ENCODE measurements around the gene SQSTM1.

The SQSTM1 gene

DNA sequence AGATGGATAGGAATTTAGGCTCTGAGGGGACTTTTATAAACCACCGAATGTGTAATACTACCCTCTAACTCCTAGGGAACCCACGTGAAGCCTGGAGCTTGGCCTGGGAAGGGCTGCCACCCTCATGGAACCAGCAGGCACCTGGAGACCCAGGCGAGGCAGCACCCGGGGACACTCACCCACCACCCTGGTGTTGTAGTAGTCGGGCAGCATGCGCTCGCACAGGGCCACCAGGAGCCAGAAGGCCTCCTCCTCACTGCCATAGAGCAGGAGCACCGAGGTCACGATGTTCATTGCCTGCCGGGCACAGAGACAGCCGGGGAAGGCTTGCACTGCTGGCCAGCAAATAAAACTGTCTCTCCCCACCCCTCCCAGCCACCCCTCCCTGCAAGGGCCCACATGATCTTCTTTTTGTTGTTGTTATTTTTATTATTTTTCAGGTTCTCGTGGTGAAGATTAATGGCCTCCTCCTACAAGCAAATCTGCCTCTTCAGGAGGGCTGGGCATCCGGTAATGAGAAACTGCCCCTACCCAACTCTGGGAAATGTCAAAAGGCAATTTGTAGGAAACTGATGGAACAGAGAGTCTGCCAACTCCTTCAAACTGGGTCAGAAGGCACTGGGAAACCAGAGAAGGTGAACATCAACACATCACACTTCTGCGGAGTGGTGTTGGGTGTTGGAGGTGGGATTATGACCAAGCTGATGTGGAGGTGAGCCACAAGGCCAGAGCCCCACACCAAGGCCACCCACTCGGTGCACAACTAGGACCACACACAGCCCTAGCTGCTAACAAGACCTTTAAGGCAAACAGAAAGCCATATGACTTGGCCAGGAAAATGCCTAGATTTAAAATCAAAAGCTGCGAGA, 55.3 kb downstream of the SQSTM1 start:
- no peak for DNase-seq

GRCh38 chr5:179876610-179876952, 55.9 kb downstream of the SQSTM1 start:
- no peak for DNase-seq

GRCh38 chr5:179878222-179879002, 57.7 kb downstream of the SQSTM1 start:
- DNase-seq, result no peak

DNA sequence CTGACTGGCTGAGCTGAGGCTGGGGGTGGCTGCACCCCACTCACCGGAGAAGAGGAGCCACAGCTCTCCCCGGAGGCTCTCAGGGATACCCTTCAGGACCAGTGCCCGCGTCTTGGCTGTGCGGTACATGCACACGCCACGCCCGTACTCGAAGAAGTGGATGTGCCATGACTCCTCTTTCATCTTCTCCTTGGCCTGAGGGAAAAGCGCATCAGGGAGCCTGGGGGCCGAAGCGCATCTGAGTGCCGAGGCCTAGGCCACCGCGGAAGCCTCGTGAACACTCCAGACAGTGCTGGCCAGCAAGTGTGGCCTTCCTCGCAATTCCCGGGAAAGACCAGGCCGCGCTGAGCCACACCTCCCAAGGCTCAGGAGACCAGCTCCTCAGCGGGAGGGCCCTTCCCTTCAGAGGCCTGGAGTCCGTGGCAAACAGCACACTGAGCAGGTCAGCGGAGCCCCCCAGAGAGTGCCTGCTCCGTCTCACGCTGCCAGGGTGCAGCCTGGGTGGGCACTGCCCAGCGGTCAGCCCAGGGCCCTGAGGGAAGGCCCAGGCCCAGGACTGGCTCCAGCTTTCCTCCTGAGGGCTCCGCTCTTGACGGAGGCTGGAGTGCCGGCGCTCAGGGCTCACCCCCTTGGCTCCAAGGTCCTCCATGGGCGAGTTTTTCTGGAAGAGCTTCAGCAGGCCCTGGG, 58.4 kb downstream of the SQSTM1 start:
- no peak for DNase-seq

- no peak for DNase-seq
Observed at GRCh38 chr5:179879690-179880010, 58.9 kb downstream of the SQSTM1 start.

- DNase-seq, result no peak
Observed at GRCh38 chr5:179880066-179880650, 59.5 kb downstream of the SQSTM1 start.

DNA sequence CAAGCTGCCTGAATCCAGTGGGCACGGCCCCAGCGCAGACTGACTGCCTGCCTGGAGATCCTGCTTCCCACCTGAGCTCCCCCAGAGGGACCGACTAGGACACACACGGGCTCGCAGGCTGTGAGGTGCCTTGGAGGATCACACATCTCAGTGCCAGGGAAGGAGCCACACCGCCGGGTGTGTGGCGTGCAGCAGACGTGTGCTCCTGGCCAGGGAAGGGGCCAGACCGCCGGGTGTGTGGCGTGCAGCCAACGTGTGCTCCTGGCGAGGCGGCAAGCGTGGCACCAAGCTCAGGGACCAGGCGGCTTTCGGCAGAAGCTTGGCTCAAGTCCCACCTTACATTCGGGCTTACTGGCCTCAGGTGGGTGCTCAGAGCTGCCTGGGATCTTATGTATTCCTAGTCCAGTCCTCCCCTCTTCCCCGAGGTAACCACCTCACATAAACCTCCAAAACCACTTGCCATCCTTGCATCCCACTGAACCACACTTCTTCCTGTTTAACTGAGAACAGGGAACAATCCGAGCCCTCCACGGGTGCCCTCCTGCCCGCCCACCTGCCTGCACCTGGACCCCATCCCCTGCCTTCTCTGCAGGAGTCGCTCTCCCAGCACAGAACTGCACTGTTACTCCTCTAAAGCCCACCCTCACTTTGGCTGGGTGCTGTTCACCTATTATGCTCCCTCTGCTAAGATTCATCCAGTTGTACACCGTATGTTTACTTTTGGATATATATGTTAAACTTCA, 60.3 kb downstream of the SQSTM1 start:
- no peak for DNase-seq

DNA sequence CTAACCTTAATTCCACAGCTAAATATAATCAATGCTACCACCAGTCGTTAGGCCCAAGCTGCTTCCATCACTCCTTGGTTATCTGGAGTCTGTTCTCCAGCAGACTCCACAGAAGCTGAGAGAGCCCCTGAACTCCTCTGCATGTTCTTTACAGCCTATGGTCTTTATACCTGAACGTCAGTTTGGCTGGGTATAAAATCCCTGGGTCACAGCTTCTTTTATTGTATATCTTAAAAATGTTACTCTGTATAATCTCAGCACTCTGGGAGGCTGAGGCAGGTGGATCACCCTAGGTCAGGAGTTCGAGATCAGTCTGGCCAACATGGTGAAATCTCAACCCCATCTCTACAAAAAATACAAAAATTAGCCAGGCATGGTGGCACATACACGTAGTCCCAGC, 61.6 kb downstream of the SQSTM1 start:
- no peak for DNase-seq

GRCh38 chr5:179883163-179883562, 62.5 kb downstream of the SQSTM1 start:
- DNase-seq, result no peak

DNA sequence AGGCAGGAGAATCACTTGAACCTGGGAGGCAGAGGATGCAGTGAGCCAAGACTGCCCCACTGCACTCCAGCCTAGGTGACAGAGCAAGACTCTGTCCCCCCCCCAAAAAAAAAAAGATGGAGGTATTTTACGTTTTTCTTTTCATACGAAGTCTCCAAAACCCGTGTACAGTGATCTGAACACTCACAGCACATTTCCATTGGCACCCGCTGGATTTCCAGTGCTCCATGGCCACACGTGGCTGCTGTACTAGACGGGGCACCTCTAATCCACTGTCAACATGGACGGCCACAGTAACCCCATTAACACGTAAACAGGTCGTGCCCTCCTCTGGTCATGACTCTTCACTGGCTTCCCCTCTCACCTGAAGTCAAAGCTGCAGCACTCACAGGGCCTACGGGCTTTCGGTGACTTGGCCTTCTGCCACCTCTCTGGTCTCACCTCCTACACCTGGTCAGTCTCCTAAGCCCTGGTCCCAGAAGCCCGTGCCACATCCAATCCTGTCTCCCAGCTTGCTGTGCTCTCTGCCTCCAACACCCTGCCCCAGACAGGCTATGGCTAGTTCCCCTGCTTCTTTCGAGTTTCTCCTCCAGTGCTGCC, 64.9 kb downstream of the SQSTM1 start:
- no peak for DNase-seq

- no peak for DNase-seq
Observed at GRCh38 chr5:179886190-179886911, 65.6 kb downstream of the SQSTM1 start.

DNA sequence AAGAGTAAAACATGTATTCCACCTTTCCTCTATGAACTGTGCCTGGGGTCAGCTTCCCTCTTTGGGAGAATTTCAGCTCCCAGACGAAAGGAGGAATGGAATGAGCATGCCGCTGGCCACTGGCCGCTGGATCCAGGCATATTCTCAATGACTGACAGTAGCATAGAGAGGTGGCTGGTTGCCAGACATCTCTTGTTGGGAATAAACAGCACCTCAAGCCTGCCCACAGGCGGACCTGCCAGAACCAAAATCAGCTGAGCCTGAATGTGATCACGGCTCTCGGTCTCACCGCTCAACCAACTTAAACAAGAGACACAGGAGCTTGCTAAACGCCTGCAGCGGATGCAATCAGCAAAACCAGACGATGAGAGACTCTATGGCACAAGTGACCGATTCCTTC, 66.4 kb downstream of the SQSTM1 start:
- no peak for DNase-seq

Data from activated CD4-positive, alpha-beta T cell treated with anti-CD3 and anti-CD28 coated beads for 1 hour (primary cell).